LoVo (cell line): ENCODE results near the gene CAPZA1.
"Not testable (repeated sequence)": the region's sequence is repeated elsewhere in the genome, so short reads cannot be mapped to it uniquely, and the experiment has no call there.

Experiments used
- DNase-seq: peaks from one replicate; pipeline ENCODE4 v3.0.0-alpha.2; 2016; ENCODE audit warnings: low spot score

Gene CAPZA1

DNA sequence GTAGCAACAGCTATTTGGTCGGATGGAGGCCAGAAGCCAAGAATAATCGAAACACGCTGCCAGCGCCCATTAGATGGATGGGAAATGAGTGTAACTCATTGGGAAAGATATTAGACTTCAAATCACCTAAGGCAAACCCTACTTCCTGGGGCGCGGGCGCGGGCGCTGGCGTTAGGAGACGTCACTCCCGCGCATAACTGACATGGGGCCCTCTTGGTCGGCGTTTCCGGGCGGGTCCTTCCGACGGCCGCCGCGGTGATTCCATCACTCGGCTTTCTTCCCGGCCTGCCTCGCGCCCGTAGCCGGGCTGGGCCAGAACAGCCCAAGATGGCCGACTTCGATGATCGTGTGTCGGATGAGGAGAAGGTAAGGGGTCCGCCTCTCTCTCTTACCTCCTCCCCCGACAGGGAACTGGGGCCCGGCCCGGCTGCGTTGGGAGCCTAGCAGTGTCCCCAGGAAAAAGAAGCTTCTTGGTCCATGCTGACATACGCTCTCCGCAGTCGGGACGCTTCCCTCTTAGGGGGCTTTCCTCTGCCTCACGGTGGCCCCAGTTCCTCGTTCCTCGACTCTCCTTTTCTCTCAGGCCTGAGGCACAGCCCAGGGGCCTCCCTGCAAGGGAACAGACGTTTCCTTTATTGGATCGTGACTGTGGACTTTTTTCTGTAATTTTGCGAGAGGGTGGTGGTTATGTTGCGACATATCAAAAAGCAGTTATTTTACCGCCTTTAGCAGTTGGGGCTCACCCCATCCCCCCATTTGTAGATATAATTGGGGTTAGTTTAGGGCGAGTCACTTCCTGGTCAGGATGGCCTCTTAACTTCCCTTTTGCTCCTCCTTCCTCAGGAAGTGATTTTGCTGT, at the start of gene CAPZA1:
CAPZA1 (plus strand) TSS at position 315 of the 859 bp plus-strand sequence; CDS start at position 328, 13 bp downstream.
- DNase-seq = peak; percentile 92

DNA sequence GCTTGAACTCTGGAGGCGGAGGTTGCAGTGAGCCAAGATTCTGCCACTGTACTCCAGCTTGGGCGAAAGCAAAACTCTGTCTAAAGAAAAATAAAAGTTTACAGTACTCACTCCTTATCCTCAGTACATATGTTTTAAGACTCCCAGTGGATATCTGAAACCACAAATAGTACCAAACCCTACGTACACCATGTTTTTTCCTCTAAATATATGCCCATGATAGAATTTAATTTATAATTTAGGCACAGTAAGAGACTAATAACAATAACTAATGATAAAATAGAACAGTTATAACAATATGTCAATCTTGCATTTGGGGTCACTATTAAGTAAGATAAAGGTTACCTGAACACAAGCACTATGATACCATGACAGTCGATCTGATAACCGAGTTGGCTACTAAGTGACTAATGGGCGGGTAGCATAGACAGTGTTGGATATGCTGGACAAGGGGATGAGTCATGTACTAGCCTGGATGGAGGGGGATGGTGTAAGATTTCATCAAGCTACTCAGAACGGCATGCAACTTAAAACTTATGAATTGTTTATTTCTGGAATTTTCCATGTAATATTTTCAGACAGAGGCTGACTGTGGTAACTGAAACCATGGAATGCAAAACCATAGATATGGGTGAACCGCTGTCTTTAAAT, 44.4 kb upstream of the CAPZA1 start:
- no peak for DNase-seq

DNA sequence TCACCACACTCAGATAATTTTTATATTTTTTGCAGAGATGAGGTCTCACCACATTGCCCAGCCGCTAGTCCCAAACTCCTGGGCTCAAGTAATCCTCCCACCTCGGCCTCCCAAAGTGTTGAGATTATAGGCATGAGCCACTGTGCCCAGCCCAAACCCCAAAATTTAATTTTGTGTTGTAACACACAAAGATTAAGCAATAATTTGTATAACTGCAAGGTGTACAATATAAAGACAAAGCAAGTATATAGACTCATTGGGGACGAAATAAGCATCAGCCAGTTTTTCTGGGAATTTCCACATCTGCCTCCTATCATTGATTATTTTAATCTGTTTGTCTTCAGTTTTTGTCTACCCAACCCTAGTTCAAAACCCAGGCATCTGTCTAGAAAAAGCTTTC, 43.4 kb upstream of the CAPZA1 start:
- DNase-seq = no peak

DNA sequence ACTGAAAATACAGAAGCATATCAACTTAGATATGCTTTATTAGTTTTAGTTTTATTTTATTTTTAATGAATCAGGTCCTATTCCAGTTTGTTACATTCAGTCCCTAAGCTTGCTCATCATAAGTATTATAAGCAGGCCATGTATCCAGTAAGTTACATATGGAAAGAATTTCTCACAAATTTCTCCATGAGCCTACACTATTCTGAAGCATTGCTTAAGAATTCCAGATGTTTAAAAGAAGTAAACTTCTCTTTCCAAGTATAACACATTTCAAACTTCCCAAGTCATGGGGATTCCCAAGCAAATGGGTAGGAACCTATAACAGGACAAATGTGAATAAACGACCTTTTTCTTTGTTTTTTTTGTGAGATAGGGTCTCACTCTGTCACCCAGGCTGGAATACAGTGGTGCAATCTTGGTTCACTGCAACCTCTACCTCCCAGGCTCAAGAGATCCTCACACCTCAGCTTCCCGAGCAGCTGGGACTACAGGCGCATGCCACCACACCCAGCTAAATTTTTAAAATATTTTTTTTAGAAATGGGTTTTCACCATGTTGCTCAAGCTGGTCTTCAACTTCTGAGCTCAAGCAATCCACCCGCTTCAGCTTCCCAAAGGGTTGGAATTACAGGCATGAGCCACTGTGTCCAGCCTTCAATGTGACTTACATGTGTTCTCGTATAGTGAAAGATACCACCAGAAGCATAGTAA, 39.7 kb upstream of the CAPZA1 start:
- DNase-seq = no peak

DNA sequence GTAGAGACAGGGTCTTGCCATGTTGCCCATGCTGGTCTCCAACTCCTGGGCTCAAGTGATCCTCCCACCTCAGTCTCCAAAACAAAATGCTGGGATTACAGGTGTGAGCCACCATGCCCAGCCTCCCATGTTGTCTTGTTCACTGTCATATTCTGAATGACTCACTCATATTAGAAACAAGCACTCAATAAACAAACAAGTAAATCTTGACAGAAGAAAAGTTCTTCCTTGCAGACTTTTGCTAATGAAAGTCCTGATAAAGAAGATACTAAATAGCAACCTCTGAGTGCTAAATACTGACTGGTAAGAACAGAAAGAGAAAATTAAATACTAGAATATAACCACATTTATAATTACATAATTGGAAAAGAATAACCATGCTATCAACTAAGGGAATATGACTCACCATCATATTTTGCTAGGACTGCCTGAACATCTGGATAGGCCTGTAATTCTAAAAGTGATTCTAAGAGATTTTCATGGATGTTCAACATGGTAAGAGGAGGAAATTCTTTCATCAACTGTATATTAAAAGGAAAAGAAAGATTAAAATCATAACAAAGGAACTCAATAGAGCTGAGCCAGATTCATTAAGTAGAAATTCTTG, 37.9 kb upstream of the CAPZA1 start:
- DNase-seq = no peak

DNA sequence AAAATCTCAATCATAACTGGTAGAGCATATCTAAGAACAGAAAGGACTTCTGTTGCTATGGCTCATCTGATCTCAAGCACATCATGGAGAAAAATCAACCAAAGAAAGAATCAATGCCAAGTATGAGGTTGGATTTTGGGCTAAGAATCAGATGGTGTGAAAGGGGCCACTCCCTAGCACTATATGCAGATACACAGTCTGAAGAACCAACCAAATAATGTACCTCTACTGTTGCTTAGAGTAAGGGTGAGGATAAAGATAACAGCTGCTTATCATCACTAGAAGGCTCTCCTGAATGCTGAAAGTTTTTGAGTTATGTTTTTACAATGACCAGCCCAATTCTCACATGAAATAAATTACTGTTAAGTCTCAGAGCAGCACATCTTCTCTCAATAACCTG, 36.3 kb upstream of the CAPZA1 start:
- DNase-seq = no peak

DNA sequence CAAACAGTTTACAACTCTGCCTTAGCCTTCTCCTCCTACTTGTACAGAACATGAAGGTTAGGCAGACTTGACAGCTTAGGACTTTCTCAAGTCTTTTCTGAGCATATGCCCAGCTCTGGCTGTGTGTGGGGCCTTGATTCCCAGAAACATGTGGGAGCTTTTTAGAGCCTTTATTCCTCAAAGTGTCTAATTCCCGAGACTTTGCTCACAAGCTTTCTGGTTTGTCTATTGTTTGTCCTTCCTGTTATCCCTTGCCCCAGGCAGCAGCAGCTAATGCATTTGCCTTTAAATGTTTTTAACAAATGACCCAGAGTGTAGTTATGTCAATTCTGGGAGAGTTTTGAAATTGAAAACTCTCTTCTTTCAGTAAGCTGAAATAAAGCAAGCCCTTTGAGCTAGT, 29.9 kb upstream of the CAPZA1 start:
- no peak for DNase-seq

DNA sequence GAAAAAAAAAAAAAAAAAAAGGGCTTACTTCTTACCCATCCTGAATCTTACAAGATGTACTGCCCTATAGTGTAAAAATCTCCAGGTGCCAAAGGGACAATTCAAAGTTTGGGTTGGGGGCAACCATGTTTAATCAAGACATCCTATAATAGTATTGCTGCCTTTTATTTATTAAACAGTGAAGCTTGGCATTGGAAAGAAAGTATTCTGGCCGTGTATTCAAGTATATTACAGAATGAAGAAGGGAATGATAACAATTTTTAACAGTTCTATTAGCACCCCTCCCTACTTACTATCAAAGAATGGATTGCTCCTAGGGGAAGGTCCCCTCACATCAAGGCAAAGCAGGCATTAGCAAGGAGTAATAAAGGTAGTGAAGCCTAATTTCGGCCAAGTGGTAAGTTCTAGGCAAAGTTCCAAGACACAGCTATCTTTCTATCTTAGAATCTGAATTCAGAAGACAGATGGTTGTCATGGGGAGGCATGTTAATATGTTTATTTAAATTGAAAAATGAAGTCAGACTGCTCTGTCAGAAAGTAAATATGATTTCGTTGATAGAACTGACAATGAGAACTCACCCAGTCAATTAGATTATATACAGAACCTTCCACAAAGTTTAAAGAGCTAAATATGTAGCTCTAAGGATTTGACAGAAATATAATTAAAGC, 25.3 kb upstream of the CAPZA1 start:
- DNase-seq = no peak

DNA sequence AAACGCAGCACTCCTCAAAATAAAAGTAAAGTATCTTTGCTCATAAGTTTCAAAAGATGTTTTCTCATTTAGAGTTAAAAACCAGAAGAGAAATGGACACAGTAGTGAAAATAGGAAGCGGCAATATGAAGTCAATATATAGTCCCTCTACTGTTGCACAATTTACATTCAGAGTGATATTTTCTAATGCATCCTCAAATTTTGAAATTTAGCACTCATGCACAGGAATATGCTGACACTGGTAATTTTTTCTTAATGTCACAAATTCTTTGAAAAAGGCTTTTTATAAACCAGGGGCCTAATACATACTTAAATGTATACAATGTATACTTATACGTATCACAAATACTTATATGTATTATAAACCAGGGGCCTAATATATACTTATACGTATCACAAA, 20.2 kb upstream of the CAPZA1 start:
- DNase-seq = no peak

DNA sequence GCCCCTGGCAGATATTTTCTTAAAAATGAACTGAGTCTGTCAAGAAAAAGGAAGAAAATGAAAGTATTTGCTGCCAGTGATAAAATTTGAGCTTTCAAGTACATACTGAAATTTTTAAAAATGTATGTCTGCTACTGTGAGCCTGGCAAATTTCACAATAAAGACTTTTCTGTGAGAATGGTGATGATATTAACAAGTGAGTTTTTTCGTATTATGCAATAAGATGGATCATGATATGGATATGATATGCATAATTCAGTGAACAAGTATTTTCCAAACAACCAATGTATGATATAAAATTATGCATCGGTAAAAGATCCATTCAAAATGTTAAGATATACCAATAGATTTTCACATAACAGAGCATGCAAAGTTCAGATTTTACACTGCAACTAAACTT, 16.6 kb upstream of the CAPZA1 start:
- DNase-seq = no peak

DNA sequence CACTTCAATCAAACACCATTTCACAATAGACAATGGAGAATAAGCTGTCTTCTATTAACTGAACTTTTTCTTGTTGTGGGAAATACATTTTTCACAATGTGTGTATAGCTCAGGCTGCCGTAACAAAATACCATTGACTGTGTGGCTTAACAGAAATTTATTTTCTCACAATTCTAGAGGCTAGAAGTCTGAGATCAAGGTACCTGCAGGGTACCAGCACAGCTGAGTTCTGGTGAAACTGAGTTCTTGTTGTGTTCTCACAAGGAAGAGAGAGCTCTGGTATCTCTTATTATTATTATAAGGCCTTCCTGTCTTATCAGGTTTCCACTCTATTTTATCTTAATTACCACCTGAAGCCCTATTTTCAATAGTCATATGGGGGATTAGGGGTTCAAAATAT, 16.1 kb upstream of the CAPZA1 start:
- DNase-seq = no peak

DNA sequence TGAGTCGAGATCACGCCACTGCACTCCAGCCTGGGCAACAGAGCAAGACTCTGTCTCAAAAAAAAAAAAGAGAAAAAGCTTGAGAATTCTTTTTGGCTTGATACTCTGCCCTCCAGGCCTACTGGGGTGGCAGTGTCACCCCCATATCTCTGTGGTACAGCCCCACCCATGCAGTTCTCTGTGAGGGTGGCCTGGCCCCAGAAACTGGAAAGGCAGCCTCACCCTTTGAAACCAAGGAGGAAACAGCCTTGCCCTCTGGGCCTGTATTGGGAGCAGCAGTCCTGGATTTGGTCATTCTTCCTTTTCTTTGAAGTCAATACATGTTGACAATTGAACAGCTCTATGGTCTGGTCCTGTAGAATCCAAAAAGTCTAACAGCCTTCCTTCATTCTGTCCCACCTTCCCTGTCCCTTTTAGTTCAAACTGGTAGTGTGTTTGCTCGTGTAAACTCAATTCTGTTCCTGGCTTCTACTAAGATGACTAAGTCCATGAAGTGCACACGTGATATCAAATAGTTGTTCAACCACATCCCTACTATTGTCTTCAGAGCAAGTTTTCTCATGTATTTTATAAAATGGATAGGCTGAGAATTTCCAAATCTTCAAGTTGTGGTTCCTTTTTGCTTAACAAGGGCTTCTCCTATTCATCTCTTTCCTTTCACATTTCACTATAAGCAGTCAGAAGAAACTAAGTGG, 13.9 kb upstream of the CAPZA1 start:
- DNase-seq = no peak

DNA sequence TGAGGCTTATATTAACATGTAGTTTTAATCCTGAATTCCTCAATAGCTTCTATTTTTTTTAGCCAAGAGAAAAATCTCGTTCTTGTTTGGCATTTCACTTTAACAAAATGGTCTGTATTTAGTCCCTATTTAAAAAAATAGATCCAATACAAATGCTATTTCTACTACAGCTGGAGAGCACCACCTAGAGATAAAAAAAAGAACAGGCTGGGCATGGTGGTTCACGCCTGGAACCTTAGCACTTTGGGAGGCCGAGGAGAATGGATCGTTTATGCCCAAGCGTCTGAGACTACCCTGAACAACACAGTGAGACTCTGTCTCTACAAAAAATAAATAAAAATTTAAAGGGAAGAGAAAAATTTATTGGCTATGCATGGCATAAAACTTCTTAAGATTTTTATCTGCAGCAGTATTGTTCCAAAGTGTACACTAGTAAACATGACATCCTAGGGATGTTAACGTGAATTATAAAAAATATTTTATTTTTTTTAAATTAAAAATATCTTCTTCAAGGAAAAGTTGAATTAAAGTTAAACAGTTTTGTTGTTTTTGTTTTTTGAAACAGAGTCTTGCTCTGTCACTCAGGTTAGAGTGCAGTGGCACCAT, 5.1 kb upstream of the CAPZA1 start:
- peak; percentile 24 for DNase-seq

DNA sequence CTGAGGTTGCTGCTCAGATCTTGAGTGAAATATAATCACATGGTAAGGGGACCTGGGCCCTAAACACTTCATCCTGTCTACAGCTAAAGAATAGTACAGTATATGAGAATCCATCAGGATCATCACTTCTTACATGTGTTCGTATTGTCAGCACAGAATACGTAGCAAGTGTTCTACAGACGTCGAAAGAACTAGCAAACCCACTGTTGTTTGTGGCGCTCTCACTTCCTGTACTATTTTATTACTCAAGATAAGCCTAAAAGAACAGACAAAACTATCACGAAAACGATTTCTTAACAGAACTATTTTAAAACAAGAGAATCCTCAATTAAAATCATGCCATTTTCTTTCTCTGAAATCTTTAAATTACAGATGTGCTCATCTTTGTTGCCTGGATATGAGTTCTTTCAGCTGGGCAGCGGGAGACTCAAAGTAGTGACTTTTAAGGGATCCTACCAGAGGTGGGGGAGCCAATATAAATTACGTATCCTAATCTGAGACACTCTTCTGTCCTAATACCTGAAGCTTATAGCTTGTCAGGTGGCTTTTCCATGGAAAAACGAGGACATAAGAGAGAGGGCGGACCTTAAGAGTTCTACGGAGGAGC, 1.4 kb upstream of the CAPZA1 start:
- peak; percentile 1 for DNase-seq

DNA sequence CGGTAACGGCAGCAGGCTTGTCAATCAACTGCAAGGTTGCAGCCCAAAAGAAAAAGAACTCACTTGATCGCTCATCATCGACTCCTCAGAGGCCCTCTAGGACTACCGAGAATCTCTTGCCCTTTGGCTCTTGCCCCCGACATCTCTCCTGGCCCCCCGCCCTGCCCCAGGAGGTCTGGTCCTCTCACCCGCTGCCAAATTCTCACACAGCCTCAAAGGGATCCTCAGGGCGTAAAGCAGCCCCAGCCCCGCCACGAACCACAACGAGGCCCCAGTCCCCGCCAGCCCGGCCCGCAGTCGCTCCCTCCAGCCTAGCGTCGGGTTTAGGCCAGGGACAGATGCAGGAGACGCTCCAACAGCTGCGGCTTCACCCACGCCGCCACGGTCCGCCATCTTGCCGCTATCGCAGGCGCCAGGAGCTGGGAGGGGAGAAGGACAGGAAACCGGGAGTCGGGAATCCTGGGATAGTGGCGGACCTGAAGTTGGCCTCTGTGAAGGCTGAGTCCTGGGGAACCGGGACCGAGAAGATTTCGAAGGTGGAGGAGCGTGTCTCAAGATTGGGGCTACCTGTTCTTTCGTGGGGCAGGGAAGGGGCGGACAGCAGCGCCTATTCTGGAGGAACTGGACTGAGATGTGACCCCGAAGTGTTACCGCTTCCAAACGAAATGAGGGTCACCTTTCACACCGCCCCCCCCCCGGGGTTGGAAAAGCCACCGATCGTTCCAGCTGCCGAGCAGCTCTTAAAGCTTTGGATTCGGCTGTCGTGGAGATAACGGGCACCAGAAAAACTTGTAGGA, 713 bp upstream of the CAPZA1 start, which contains the start of gene ST7L:
ST7L (minus strand) TSS at position 421 of the 797 bp plus-strand sequence; CDS start at position 393, 28 bp downstream.
- peak; percentile 82 for DNase-seq

DNA sequence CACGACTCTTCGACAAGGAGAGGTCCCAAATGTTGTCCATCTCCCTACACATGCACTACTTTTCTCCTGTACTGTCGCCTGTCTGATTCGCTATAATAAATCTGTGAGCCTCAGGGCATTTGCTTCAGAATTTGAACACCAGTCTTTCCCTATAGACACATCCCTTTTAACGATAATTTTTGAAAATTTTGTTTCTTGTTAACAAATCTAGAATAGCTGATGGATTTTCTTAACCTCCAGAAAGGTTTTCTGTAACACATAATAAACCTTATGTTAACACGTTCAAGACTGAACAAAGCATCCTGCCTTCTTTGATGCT, 704 bp downstream of the CAPZA1 start:
- DNase-seq = no peak

DNA sequence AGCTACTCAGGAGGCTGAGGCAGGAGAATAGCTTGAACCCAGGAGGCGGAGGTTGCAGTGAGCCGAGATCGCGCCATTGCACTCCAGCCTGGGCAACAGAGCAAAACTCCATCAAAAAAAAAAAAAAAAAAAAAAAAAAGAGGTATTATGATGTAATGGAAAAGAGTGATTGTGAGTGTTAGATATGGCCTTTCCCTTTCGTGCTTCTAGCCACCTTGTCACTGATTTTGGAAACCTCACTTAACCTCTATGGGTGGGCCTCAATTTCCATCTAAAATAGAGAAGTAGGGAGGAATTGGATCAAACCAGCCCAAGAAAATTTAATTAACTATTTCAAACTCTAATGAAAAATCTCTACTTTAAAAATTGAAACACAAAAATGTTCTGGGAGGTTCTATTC, 4.9 kb downstream of the CAPZA1 start:
- not testable (repeated sequence) for DNase-seq

DNA sequence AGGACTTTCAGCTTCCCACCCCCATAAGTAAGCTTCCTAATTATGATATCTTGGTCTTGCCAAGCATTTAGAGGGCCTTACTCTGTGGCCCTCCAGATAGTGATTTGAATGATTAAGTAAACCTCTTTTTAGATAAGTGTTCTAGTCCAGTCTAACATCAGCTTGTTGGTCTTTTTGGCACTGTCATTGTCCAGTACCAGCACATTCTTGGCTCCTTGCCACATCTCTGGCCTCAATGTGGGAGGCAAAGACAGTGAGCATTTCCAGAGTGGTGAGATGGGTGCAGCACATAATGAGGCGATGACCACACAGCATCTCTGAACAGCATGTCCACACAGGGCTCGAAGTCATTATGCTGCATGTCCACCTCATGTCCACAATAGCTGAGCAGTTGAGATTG, 6.1 kb downstream of the CAPZA1 start:
- no peak for DNase-seq

DNA sequence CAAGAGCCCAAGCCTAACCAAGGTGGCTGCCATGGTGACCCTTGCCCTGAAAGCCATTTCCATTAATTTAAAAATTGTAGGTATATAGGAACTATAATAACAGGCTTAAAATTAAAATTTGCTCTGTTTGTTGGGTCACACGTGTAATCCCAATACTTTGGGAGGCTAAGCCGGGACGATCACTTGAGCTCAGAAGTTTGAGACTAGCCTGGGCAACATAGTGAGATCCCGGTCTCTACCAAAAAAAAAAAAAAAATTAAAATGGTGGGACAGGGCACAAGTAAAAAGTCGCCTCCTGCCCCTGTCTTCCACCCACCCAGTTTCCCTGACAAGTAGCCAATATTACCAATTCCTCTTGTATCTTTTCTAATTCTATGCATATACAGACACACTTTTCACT, 6.6 kb downstream of the CAPZA1 start:
- no peak for DNase-seq

DNA sequence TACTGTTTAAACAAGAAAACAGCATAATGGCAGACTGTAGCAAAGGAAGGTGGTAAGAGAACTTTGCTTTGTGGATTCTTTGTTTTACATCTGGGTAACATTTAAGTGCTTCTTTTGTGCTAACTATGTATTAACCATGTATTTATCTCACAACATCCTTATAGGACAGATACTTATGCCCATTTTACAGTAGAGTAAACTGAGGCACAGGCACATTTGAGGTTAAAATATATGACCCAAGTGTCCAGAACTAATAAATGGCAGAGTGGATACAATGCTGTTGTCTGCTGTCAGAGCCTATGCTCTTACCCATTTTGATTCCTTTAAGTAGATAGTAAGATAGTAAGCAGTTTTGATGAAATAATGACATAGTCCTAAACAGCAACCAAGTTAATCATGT, 7.3 kb downstream of the CAPZA1 start:
- DNase-seq = no peak
